Measurements from ENCODE around the gene RASA3. TPM values are rescaled to one million over a fixed set of nuclear protein-coding genes. Genes with fewer than 3 reads are reported as not detected.
"Not testable (repeated sequence)": the region's sequence is repeated elsewhere in the genome, so short reads cannot be mapped to it uniquely, and the experiment has no call there.

The RASA3 gene
- total and polyA plus RNA-seq, 2 donors (not counting 3 experiments of a cell fraction or from before 2014, with no cell fraction given), result 26.5 to 53.8 TPM

- H3K4me1 ChIP-seq (ENCODE audit: control insufficient read depth, extremely low read depth, insufficient read depth, low read length), result peaks cover 44% of the 10 kb centered on the region
- H3K36me3 ChIP-seq (ENCODE audit: control insufficient read depth in 2 of 2, extremely low read depth in 1 of 2, insufficient read depth in 2 of 2, low read length in 2 of 2), result no peaks in the 10 kb centered on the region
- H3K4me2 ChIP-seq (ENCODE audit: insufficient read depth, low read length), result no peak overlapping the region
- H3K27me3 ChIP-seq (ENCODE audit: control insufficient read depth in 2 of 2, insufficient read depth in 2 of 2, low read length in 2 of 2), result no peaks in the 10 kb centered on the region
- BruUV-seq (replicated peaks), result no TSS peak
- ChIA-PET CTCF (interaction anchor here (0.6 to 1.3 kb wide), 6 partner anchors 8 to 110 kb away, joined by 3 to 4 read pairs (median 3); no protein-coding TSS in a partner anchor), POLR2A (interaction anchor here (1.3 kb wide), 1 partner anchor 8 kb away, joined by 3 read pairs; no protein-coding TSS in a partner anchor)
- TF ChIP-seq CTCF (IDR thresholded peaks at IDR 0.05; ENCODE audit: extremely low read depth in 1 of 2, insufficient read depth in 1 of 2, low read depth in 1 of 2, low read length in 2 of 2) (no peak), GATA2 (IDR thresholded peaks at IDR 0.05; ENCODE audit: insufficient read depth, insufficient read length, low read depth, low read length) (no peak), MAX (IDR thresholded peaks at IDR 0.05; ENCODE audit: insufficient read depth, insufficient read length) (no peak), POLR2A (IDR thresholded peaks at IDR 0.05; ENCODE audit: low read depth, low read length) (no peak), EZH2 (IDR thresholded peaks at IDR 0.05; ENCODE audit: borderline replicate concordance, low read depth, low read length, severe bottlenecking) (no peak), MYC (IDR thresholded peaks at IDR 0.05; ENCODE audit: low read depth, low read length) (no peak), JUN (IDR thresholded peaks at IDR 0.05; ENCODE audit: borderline replicate concordance, insufficient read depth, insufficient read length, low read depth) (no peak)
- peak; percentile 28 for FAIRE-seq
- H2AFZ ChIP-seq (ENCODE audit: low read depth, low read length), result no peak overlapping the region
- peak overlapping the region; percentile 87 for H3K27ac ChIP-seq (ENCODE audit: insufficient read depth, low read depth, low read length)
- H3K9ac ChIP-seq (replicated peaks; ENCODE audit: extremely low read depth, insufficient read depth, low read length), result no peak overlapping the region
- no peaks in the 10 kb centered on the region for H4K20me1 ChIP-seq (replicated peaks; ENCODE audit: control insufficient read depth, extremely low read depth, insufficient read depth, low read length)
- no peak for DNase-seq (ENCODE audit: low read depth, low spot score)
- dilution Hi-C loops (cut with MboI; ENCODE audit: extremely low pct_ligation_motif_present, low sequenced_read_pairs), result no loop called here
- intact Hi-C loops (cut with micrococcal nuclease), result no loop called here
- H3K9me1 ChIP-seq (replicated peaks; ENCODE audit: control insufficient read depth, extremely low read depth, insufficient read depth, low read length), result no peaks in the 10 kb centered on the region
- H3K79me2 ChIP-seq (ENCODE audit: control insufficient read depth, insufficient read depth, low read length), result peaks cover 91% of the 10 kb centered on the region
- no peak overlapping the region for H3K4me3 ChIP-seq (replicated peaks in 1 of 3; ENCODE audit: insufficient read depth in 1 of 3, low read depth in 1 of 3, low read length in 3 of 3)
- no peaks in the 10 kb centered on the region for H3K9me3 ChIP-seq (replicated peaks; ENCODE audit: control insufficient read depth, insufficient read depth, low read length)
Observed at GRCh38 chr13:114126789-114127472, 5.5 kb downstream of the RASA3 start.

- DNase-seq (ENCODE audit: low read depth, low spot score); H4K20me1 ChIP-seq (replicated peaks; ENCODE audit: control insufficient read depth, extremely low read depth, insufficient read depth, low read length); dilution Hi-C loops (cut with MboI; ENCODE audit: extremely low pct_ligation_motif_present, low sequenced_read_pairs); H3K9me1 ChIP-seq (replicated peaks; ENCODE audit: control insufficient read depth, extremely low read depth, insufficient read depth, low read length); H2AFZ ChIP-seq (ENCODE audit: low read depth, low read length); H3K9ac ChIP-seq (replicated peaks; ENCODE audit: extremely low read depth, insufficient read depth, low read length); POLR2A ChIA-PET; FAIRE-seq; H3K27me3 ChIP-seq (ENCODE audit: control insufficient read depth in 2 of 2, insufficient read depth in 2 of 2, low read length in 2 of 2); H3K4me3 ChIP-seq (replicated peaks in 1 of 3; ENCODE audit: insufficient read depth in 1 of 3, low read depth in 1 of 3, low read length in 3 of 3); H3K4me2 ChIP-seq (ENCODE audit: insufficient read depth, low read length); H3K9me3 ChIP-seq (replicated peaks; ENCODE audit: control insufficient read depth, insufficient read depth, low read length); H3K36me3 ChIP-seq (ENCODE audit: control insufficient read depth in 2 of 2, extremely low read depth in 1 of 2, insufficient read depth in 2 of 2, low read length in 2 of 2); H3K27ac ChIP-seq (ENCODE audit: insufficient read depth, low read depth, low read length); intact Hi-C loops (cut with micrococcal nuclease); BruUV-seq (replicated peaks): not testable (repeated sequence)
- peaks cover 91% of the 10 kb centered on the region for H3K79me2 ChIP-seq (ENCODE audit: control insufficient read depth, insufficient read depth, low read length)
- CTCF ChIA-PET, result interaction anchor here (0.7 to 1.3 kb wide), 4 partner anchors 11 to 109 kb away, joined by 3 to 4 read pairs (median 3); no protein-coding TSS in a partner anchor
- peaks cover 48% of the 10 kb centered on the region for H3K4me1 ChIP-seq (ENCODE audit: control insufficient read depth, extremely low read depth, insufficient read depth, low read length)
Observed at GRCh38 chr13:114126086-114126485, 6.3 kb downstream of the RASA3 start.

Data from endothelial cell of umbilical vein (primary cell).